Calu3 (cell line): ENCODE measurements around the gene STX8. TPM values are rescaled to one million over a fixed set of nuclear protein-coding genes. Genes with fewer than 3 reads are reported as not detected.

Experiments
- BruUV-seq: library from RNA; stranded (reverse); fragments of 400-500 nt; replicated peaks from 2 replicates; lab custom pipeline; 2021; lab: Mats Ljungman, UMichigan
- CTCF ChIA-PET: fragments of 300-600 bp; sonication (Branson Sonifier 250); formaldehyde crosslinking; loops from one replicate; lab custom pipeline; 2022; ENCODE audit warnings: antibody characterized with exemption; lab: Charles Lee
- DNase-seq: peaks from one replicate; pipeline ENCODE4 v3.0.0; 2022
- H3K27ac Mint-ChIP-seq: one replicate; pipeline ENCODE4 v1.8.0; 2022; ENCODE audit warnings: mixed read lengths; ENCODE audit not compliant: unreplicated experiment
- H3K27me3 Mint-ChIP-seq: one replicate; pipeline ENCODE4 v1.8.0; 2022; ENCODE audit warnings: mixed read lengths; ENCODE audit not compliant: unreplicated experiment
- H3K36me3 Mint-ChIP-seq: one replicate; pipeline ENCODE4 v1.8.0; 2022; ENCODE audit warnings: mild to moderate bottlenecking, moderate library complexity, mixed read lengths; ENCODE audit not compliant: insufficient read depth, unreplicated experiment
- H3K4me1 Mint-ChIP-seq: one replicate; pipeline ENCODE4 v1.8.0; 2022; ENCODE audit warnings: mild to moderate bottlenecking, low read depth, mixed read lengths; ENCODE audit not compliant: unreplicated experiment
- H3K4me3 Mint-ChIP-seq: one replicate; pipeline ENCODE4 v1.8.0; 2022; ENCODE audit warnings: mild to moderate bottlenecking, low read depth, moderate library complexity, mixed read lengths; ENCODE audit not compliant: unreplicated experiment
- H3K9me3 Mint-ChIP-seq: one replicate; pipeline ENCODE4 v1.8.0; 2022; ENCODE audit warnings: low read depth, mixed read lengths; ENCODE audit not compliant: unreplicated experiment
- CTCF ChIP-seq: fragments of 200-600 bp; IDR thresholded peaks from one replicate; pipeline ENCODE4 v1.8.0; 2022; ENCODE audit warnings: antibody characterized with exemption; ENCODE audit not compliant: unreplicated experiment
- intact Hi-C: fragments of 100-400 bp; cut with micrococcal nuclease; formaldehyde crosslinking; loops from one replicate; pipeline ENCODE4 v1.10.0; 2022; ENCODE audit not compliant: unreplicated experiment
- total RNA-seq: library from RNA; stranded (reverse); gene quantifications from 2 replicates; pipeline ENCODE4 v1.2.3, GENCODE V29; 2022

Gene STX8
- total RNA-seq, 1 experiment from 2014 or later, result 32.4 TPM

DNA sequence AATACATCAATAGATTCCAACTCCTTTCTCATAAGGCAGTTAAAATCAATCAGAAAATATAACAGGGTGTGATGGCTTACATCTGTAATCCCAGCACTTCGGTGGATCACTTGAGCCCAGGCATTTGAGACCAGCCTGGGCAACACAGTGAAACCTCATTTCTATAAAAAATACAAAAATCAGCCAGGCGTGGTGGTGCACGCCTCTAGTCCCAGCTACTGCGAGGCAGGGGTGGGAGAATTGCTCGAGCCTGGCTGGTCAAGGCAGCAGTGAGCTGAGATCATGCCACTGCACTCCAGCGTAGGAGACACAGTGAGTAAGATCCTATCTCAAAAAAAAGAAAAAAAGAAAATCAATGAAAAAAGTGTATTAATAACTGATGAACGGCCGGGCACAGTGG is 295.7 kb downstream of the STX8 start:
- intact Hi-C loops, result no loop called here
- no peak overlapping the region for H3K4me3 Mint-ChIP-seq
- H3K27ac Mint-ChIP-seq, result no peak overlapping the region
- CTCF ChIA-PET, result no interaction called here
- BruUV-seq, result no TSS peak
- no peak for TF ChIP-seq CTCF
- H3K4me1 Mint-ChIP-seq, result no peaks in the 10 kb centered on the region
- H3K27me3 Mint-ChIP-seq, result no peaks in the 10 kb centered on the region
- H3K36me3 Mint-ChIP-seq, result no peaks in the 10 kb centered on the region
- no peaks in the 10 kb centered on the region for H3K9me3 Mint-ChIP-seq
- DNase-seq, result no peak

- CTCF ChIA-PET, result no interaction called here
- DNase-seq, result no peak
- intact Hi-C loops, result no loop called here
- Mint-ChIP-seq H3K4me1 (no peaks in the 10 kb centered on the region), H3K27ac (no peak overlapping the region), H3K36me3 (no peaks in the 10 kb centered on the region), H3K9me3 (no peaks in the 10 kb centered on the region), H3K4me3 (no peak overlapping the region), H3K27me3 (no peaks in the 10 kb centered on the region)
- TF ChIP-seq CTCF, result no peak
- BruUV-seq, result no TSS peak
These were observed 300.6 kb downstream of the STX8 start for GRCh38 chr17:9274973-9275372.

DNA sequence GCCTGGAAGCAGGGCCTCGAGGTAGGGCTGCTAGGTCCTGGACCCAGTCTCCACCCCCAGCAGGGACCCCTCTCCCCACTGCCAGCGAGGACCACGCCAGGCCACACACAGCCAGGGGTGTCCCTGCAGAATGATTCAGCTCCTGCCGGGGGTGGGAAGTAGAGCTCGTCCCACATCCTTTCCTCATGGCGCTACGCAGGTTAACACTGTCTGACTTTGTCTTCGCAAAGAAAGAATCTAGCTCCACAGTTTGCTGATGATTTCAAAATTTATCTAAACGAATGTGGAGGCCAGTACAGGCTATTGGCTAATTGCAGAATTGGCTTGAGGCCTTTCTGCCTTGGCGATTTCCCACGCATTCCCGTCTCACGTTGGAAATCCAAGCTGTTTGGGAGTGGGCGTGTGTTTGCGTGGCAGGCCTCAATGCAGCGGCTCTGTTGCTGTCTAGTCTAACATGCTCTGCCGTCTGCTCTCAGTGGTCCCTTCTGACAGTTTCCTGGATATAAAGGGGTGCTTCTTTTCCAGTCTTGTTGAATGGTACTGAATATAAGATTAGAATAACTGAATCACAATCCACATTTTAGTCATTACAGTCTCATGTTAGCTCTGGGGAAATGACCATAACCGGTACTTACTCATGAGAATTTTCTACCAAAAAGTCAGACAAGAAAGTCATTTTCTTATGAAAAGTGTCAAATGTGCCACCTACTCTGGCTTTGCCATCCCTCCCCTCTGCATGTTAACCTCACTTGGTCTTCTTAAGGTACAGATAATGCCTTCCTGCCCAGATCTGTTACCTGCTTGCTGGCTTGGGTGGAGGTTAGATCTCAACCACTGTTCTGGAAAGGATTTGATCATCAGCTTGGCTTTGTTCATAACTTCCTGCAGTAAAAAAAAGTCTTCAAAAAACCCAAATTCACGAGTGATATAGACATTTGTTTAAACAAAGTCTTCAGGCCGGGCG is 301.9 kb downstream of the STX8 start:
- no peak overlapping the region for H3K27ac Mint-ChIP-seq
- H3K4me1 Mint-ChIP-seq, result no peaks in the 10 kb centered on the region
- no peaks in the 10 kb centered on the region for H3K9me3 Mint-ChIP-seq
- no peak for TF ChIP-seq CTCF
- intact Hi-C loops, result no loop called here
- no peaks in the 10 kb centered on the region for H3K36me3 Mint-ChIP-seq
- BruUV-seq, result no TSS peak
- no peaks in the 10 kb centered on the region for H3K27me3 Mint-ChIP-seq
- no peak for DNase-seq
- H3K4me3 Mint-ChIP-seq, result no peak overlapping the region
- CTCF ChIA-PET, result no interaction called here

DNA sequence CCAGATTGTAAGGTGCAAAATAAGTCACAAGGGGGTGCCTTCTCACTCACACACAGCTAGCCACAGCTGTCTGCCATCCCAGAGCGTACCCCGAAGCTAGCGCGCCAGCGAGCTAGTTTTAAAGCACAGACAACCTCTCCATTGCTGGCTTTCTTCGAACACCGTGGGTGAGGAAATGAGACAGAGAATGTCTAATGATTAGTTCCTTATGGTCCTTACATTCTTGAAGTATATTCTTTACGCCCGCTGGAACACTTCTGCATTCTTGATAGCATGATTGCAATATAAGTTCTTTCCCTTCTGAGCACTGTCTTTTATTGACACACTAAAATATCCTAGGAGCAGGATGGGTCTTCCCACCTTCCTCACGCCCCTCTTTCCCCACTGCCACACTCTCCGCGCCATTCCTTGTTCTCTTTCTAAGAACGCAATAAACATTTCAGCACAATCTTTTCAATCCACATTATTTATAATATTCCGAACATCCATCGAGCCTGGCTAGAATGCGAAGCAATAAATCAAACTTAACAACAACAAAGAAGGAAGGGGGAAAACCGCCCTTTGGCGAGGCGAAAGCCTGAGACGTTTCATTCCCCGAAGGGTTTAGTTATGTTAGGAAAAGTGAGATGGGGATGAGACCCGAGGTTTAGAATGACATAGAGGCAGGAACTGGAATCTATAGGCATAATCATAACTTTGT is 303.0 kb downstream of the STX8 start:
- H3K27ac Mint-ChIP-seq, result no peak overlapping the region

More for the DNA sequence above, 303.0 kb downstream of the STX8 start:
- DNase-seq, result no peak
- intact Hi-C loops, result no loop called here
- Mint-ChIP-seq H3K4me3 (no peak overlapping the region), H3K36me3 (no peaks in the 10 kb centered on the region), H3K4me1 (no peaks in the 10 kb centered on the region), H3K27me3 (no peaks in the 10 kb centered on the region), H3K9me3 (no peaks in the 10 kb centered on the region)
- TF ChIP-seq CTCF, result no peak
- no TSS peak for BruUV-seq
- CTCF ChIA-PET, result no interaction called here
